OCI-LY3 (cell line): ENCODE measurements around the gene TAS2R60.

ENCODE experiments used
- H2AFZ ChIP-seq: fragments of 200-600, 300-600 bp; shearing (Covaris generic); 2 replicates; pipeline ENCODE4 v1.6.0; 2014; ENCODE audit warnings: antibody characterized with exemption, low read depth, low read length
- H3K27ac ChIP-seq: fragments of 200-600, 300-600 bp; sonication (generic); 2 replicates; pipeline ENCODE4 v1.5.1; 2014; ENCODE audit warnings: mild to moderate bottlenecking, low read length, moderate library complexity, mixed read lengths
- H3K27me3 ChIP-seq: fragments of 200-600, 300-600 bp; sonication (generic); 2 replicates; pipeline ENCODE4 v1.6.1; 2014; ENCODE audit warnings: low read depth, low read length, mixed read lengths
- H3K36me3 ChIP-seq: fragments of 200-600, 300-600 bp; sonication (generic); replicated peaks from 2 replicates; pipeline ENCODE3; 2014; ENCODE audit warnings: low read depth, low read length, mixed read lengths
- H3K4me1 ChIP-seq: fragments of 300-600, 200-600 bp; sonication (generic); 2 replicates; pipeline ENCODE4 v1.6.1; 2014; ENCODE audit warnings: low read length, mixed read lengths
- H3K4me2 ChIP-seq: fragments of 200-600, 300-600 bp; sonication (generic); 2 replicates; pipeline ENCODE4 v1.6.1; 2014; ENCODE audit warnings: low read length, mixed read lengths
- H3K4me3 ChIP-seq: fragments of 300-600, 200-600 bp; sonication (generic); 2 replicates; pipeline ENCODE4 v1.5.1; 2014; ENCODE audit warnings: antibody characterized with exemption, mild to moderate bottlenecking, low read length, moderate library complexity
- H3K79me2 ChIP-seq: fragments of 300-600, 200-600 bp; shearing (Covaris generic); 2 replicates; pipeline ENCODE4 v1.6.1; 2014; ENCODE audit warnings: mild to moderate bottlenecking, low read length, mixed read lengths
- H3K9ac ChIP-seq: fragments of 300-600, 200-600 bp; shearing (Covaris generic); 2 replicates; pipeline ENCODE4 v1.6.0; 2014; ENCODE audit warnings: mild to moderate bottlenecking, low read length, moderate library complexity
- H3K9me3 ChIP-seq: fragments of 200-600, 300-600 bp; shearing (Covaris generic); 2 replicates; pipeline ENCODE4 v1.6.1; 2014; ENCODE audit warnings: low read length, mixed read lengths; ENCODE audit not compliant: insufficient read depth
- H4K20me1 ChIP-seq: fragments of 200-600, 300-600 bp; sonication (generic); 2 replicates; pipeline ENCODE4 v1.6.1; 2016; ENCODE audit warnings: low read length, mixed read lengths; ENCODE audit not compliant: insufficient read depth
- CTCF ChIP-seq: fragments of 200-600, 300-600 bp; sonication (generic); IDR thresholded peaks from 2 replicates; pipeline ENCODE4 v1.5.1; 2014; ENCODE audit warnings: antibody characterized with exemption, low read length, low read depth
- EZH2phosphoT487 ChIP-seq: fragments of 200-600 bp; shearing (Covaris generic); IDR thresholded peaks from 2 replicates; pipeline ENCODE4 v1.6.1; 2018; ENCODE audit warnings: antibody characterized with exemption, mixed run types, low read depth

The TAS2R60 gene

GRCh38 chr7:143435266-143435665 lies 8.0 kb upstream of the TAS2R60 start:
- Histone ChIP-seq H3K27me3 (peaks cover 44% of the 10 kb centered on the region), H3K4me3 (no peak overlapping the region), H3K9me3 (no peaks in the 10 kb centered on the region), H3K4me2 (no peak overlapping the region), H2AFZ (no peak overlapping the region), H4K20me1 (no peaks in the 10 kb centered on the region), H3K79me2 (no peaks in the 10 kb centered on the region), H3K4me1 (peaks cover 19% of the 10 kb centered on the region), H3K27ac (no peak overlapping the region), H3K36me3 (no peaks in the 10 kb centered on the region), H3K9ac (no peak overlapping the region)
- TF ChIP-seq EZH2phosphoT487 (no peak), CTCF (no peak)

GRCh38 chr7:143436325-143436946 lies 6.8 kb upstream of the TAS2R60 start:
- H2AFZ ChIP-seq, result no peak overlapping the region
- H3K9ac ChIP-seq, result no peak overlapping the region

DNA sequence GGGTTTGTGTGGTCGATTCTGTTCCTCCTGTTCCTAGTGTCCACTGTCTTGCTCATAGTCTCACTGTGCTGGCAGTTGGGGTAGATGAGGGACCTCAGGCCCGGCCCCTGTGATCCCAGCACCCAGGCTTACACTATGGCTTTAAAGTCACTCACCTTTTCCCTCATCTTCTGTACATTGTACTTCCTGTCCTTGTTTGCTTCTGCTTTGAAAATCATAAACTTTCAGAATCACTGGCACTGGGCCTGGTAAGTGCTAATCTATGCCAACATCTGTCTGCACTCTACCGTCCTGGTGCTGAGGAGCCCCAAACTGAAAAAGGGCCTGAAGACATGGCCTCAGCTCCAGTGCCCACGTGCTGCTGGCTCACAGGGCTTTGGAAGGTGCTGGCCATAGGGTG lies 5.7 kb upstream of the TAS2R60 start:
- no peaks in the 10 kb centered on the region for H3K79me2 ChIP-seq

More at GRCh38 chr7:143436325-143436946, 6.8 kb upstream of the TAS2R60 start:
- Histone ChIP-seq H4K20me1 (no peaks in the 10 kb centered on the region), H3K9me3 (no peaks in the 10 kb centered on the region), H3K4me3 (no peak overlapping the region), H3K27ac (no peak overlapping the region), H3K79me2 (no peaks in the 10 kb centered on the region), H3K4me1 (peaks cover 19% of the 10 kb centered on the region), H3K36me3 (no peaks in the 10 kb centered on the region), H3K4me2 (peak overlapping the region; percentile 26; the same call in 1 of the 2 replicates), H3K27me3 (peaks cover 42% of the 10 kb centered on the region)
- TF ChIP-seq CTCF (no peak), EZH2phosphoT487 (no peak)

DNA sequence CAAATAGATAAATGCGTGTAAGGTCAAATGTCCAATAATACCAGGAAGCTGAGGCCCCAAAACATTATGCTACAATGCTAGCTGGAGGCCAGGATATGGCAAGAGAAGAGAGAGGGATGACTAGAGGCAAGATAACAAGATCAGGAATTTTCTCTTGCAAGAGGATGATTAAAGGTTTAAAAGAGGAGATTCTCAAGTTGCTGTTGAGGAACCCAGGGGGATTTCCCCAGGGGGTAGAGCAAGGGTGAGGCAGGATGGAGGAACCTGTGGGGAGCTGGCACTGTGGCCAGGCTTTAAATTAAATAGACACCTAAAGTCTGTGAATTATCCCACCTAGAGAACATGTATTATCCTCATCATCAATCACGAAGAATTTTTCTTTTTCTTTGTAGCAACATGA lies 3.4 kb upstream of the TAS2R60 start:
- Histone ChIP-seq H2AFZ (no peak overlapping the region), H3K36me3 (no peaks in the 10 kb centered on the region), H3K27me3 (peaks cover 34% of the 10 kb centered on the region), H3K9me3 (no peaks in the 10 kb centered on the region), H3K27ac (no peak overlapping the region), H3K4me3 (no peak overlapping the region), H3K9ac (no peak overlapping the region), H4K20me1 (no peaks in the 10 kb centered on the region), H3K4me1 (peaks cover 19% of the 10 kb centered on the region), H3K4me2 (no peak overlapping the region), H3K79me2 (no peaks in the 10 kb centered on the region)
- TF ChIP-seq EZH2phosphoT487 (no peak), CTCF (no peak)

More for the DNA sequence above, 5.7 kb upstream of the TAS2R60 start:
- no peak overlapping the region for H3K27ac ChIP-seq
- peaks cover 39% of the 10 kb centered on the region for H3K27me3 ChIP-seq
- TF ChIP-seq CTCF (no peak), EZH2phosphoT487 (no peak)
- no peak overlapping the region for H3K4me3 ChIP-seq
- H3K4me2 ChIP-seq, result no peak overlapping the region
- H3K4me1 ChIP-seq, result peaks cover 19% of the 10 kb centered on the region
- no peaks in the 10 kb centered on the region for H3K9me3 ChIP-seq
- no peak overlapping the region for H2AFZ ChIP-seq
- no peaks in the 10 kb centered on the region for H4K20me1 ChIP-seq
- no peak overlapping the region for H3K9ac ChIP-seq
- no peaks in the 10 kb centered on the region for H3K36me3 ChIP-seq
